Hippocampal formation (tissue), 2 donors: ENCODE data around the gene SGTA.

Experiments used
- DNase-seq, 2 donors: peaks; one replicate each; lab custom pipeline; 2025; lab: John Stamatoyannopoulos, UW

The SGTA gene

GRCh38 chr19:2810141-2811091 is 27.3 kb upstream of the SGTA start:
- no peak for DNase-seq

GRCh38 chr19:2809387-2810140 is 26.5 kb upstream of the SGTA start:
- no peak for DNase-seq

GRCh38 chr19:2808129-2808941 is 25.3 kb upstream of the SGTA start:
- no peak for DNase-seq

- no peak for DNase-seq
Measured at GRCh38 chr19:2807379-2808128, 24.5 kb upstream of the SGTA start.

DNA sequence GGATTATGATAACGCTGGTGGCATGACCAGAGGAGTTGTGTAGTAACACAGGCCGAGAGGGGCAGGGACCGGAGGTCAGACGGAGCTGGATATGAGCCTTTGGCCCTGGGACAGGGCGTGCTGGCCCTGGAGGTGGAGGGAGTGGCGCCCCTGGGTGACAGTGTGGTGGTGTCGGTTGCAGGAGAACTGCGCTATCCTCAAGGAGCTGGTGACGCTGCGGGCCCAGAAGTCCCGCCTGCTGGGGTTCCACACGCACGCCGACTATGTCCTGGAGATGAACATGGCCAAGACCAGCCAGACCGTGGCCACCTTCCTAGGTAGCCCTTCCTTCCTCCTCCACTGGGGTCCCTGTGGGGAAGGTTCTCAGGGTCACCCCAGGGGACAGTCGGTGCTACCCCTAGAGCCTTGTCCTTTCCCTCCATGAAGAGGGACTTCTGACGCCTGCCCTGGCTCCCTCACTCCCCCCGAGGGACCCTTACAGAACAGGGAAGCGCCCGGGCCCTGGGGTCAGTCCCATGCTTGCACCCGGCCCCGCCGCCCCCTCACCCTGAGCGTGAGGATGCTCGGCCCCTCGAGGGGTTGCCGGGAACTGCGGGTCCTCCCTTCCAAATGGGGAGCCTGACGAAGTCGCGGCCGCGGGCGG is 23.8 kb upstream of the SGTA start:
- DNase-seq = no peak

- DNase-seq = no peak
Measured at GRCh38 chr19:2805991-2806649, 23.0 kb upstream of the SGTA start.

DNA sequence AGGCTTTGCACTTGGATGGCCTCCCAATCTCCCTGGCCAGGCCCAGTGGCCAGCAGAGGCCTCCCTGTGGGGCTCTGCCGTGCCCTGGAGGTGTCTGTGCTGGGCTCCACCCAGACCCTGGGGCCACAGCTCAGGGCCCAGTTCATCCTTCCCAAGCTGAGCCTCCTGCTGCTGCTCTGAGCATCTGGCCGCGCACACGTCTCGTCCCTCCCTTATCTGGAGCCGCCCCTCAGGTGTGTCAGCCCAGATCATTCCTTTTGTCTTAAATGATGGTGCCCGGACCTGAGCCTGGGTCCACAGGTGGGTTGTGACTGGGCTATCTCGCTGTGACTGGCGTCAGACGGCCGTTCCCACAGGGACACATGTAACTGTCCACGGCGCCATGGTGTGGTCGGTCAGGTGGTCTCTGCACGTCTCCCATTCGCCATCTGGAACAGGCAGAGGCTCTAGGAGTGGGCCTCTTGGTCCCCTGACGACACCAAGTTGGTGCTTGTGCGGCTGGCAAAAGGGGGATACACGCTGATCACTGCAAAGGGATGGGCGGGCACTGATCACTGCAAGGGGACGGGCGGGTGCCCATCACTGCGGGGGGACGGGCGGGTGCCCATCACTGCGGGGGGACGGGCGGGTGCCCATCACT is 22.3 kb upstream of the SGTA start:
- no peak for DNase-seq

GRCh38 chr19:2804156-2805004 is 21.3 kb upstream of the SGTA start:
- no peak for DNase-seq

DNA sequence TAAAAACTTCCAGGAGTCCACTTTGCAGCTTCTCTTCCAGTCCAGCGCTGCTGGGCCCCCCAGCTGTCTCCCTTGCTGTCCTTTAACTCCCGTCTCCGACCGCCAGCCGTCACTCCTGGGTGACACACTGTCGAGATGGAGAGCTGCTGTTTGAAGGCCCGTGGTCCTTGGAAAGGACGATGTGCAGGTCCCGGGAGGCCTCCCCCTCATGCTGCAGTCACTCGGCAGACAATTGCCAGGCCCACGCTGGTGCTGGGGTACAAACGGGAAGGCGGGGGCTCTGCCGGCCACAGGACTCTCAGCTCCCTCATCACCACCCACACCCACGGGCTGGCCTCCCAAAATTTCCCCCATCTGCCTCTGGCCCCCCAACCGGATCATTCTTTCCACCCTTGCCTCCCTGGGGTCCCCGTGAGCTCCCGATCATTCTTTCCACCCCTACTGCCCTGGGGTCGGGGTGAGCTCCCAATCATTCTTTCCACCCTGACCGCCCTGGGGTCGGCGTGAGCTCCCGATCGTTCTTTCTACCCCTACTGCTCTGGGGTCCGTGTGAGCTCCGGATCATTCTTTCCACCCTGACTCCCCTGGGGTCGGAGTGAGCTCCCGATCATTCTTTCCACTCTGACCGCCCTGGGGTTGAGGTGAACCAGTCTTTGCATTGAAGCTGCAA is 20.5 kb upstream of the SGTA start:
- no peak for DNase-seq

DNA sequence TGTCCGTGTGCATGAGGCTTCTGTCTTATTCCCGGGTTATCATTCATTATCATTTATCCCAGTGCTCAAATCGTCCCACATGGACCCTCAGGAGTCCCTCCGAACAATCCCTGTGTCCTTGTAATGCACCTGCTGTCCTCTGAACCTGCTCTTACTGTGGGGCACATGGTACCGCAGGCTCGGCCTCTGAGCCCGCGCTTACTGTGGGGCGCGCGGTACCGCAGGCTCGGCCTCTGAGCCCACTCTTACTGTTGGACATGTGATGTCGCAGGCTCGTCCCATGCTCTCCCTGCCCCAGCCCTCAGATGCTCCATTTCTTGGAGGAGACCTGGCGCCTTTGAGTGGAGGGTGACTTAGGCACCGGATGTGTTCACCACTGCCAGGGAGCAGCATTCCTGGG is 19.8 kb upstream of the SGTA start:
- DNase-seq = no peak

DNA sequence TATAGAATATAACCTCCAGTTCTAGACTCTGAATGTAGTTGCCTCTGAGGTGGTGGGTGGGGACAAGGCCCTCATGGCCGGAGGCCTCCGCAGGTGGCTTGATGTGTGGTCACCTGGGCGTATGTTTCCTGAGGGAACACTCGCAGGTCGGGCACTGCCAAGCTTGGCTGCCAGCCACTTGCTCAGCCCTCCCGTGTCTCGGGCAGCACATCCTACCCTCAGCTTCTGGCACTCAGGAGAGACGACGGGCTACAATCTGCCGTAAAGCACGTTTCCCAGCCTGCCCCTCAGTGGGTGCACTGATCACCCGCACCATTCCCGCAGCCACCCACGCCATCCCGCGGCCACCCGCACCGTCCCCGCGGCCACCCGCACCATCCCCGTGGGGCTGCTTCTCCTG is 17.4 kb upstream of the SGTA start:
- no peak for DNase-seq

DNA sequence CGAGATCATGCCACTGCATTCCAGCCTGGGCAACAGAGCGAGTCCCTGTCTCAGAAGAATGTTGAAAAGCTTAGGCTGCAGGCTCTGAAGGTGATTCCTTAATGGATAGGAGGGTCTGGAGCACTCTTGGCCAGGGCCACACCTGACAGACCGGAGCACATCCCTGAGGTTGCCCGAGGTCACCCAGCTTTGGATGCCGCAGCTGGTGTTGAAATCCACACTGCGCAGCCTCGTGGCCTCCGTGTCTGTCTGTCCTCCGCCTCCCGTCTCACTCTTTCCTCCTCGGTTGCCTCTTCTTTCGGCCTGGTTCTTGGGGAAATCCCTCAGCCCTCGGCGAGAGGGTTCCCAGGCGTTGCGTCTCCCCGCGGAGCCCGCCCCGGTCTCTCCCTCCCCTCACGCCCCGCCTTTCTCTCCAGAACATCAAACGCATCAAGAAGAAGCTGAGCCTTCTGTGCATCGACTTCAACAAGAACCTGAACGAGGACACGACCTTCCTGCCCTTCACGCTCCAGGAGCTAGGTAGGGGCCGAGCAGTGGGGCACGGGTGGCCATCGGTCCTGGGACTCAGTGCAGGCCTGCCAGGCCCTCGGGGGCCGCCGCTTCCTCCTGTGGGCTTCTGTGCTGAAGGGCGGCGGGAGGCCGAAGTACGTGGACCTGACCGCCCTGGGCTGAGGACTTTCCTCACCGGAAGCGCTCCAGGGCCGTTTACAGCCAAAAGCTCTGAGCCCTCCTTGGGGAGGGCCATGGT is 16.4 kb upstream of the SGTA start:
- no peak for DNase-seq

DNA sequence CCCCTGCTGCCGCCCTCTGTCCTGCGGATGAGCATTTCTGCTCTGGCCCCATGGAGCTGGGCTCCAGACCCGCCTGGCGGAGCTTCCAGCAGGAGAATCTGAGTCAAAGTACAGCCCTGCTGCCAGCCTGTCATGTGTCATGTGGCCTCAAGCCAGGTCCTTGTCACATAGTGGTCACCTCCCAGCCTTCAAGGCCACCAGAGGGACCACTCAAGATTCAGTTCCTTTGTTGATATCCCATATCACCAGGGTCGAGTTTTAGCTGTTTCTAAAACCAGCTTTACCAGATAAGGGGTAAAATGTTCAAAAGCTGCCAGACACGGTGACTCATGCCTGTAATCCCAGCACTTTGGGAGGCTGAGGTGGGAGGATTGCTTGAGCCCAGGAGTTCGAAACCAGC is 15.7 kb upstream of the SGTA start:
- no peak for DNase-seq

DNA sequence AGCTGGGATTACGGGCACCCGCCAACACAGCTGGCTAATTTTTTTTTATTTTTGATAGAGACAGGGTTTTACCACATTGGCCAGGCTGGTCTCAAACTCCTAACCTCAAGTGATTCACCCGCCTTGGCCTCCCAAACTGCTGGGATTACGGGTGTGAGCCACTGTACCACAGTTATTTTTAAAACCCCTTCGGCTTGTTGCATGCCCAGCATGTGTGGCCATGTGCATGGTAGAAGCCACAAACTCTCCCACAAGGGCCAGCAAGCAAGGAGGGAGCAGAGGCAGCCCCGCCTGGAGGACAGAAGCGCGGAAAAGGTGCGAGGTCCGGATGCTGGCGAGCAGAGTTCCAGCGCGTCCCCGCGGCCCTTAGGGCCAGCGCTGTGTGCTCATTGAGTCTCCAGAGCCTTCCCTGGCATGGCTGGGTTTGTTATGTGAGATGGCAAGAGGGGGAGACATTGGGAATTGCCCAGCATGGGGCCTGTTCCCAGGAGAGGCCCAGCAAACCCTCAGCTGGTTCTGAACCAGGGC is 15.1 kb upstream of the SGTA start:
- no peak for DNase-seq

GRCh38 chr19:2797280-2797679 is 14.2 kb upstream of the SGTA start:
- DNase-seq = no peak

- no peak for DNase-seq
Measured at GRCh38 chr19:2796659-2797266, 13.7 kb upstream of the SGTA start.
